Fibroblast of lung (primary cell): ENCODE results near the gene ESRRB. TPM values are rescaled to one million over a fixed set of nuclear protein-coding genes. Genes with fewer than 3 reads are reported as not detected.

Experiments used
- DNase-seq, 2 donors: peaks; one replicate each; pipeline versions ENCODE4 v3.0.0 to v3.0.0-alpha.2; 2010; ENCODE audit warnings: low read depth in 2 of 2
- H2AFZ ChIP-seq: 2 replicates; pipeline ENCODE4 v1.5.1; 2012; ENCODE audit warnings: low read length, control low read depth, inconsistent platforms
- H3K27ac ChIP-seq: 2 replicates; pipeline ENCODE4 v1.5.1; 2011; ENCODE audit warnings: low read length, control low read depth; ENCODE audit not compliant: insufficient read depth
- H3K27me3 ChIP-seq: 2 replicates; pipeline ENCODE4 v1.5.1; 2011; ENCODE audit warnings: mild to moderate bottlenecking, low read length; ENCODE audit not compliant: control insufficient read depth, insufficient read depth
- H3K36me3 ChIP-seq: 2 replicates; pipeline ENCODE4 v1.5.1; 2011; ENCODE audit warnings: low read length; ENCODE audit not compliant: control insufficient read depth, insufficient read depth
- H3K4me1 ChIP-seq: 2 replicates; pipeline ENCODE4 v1.5.1; 2011; ENCODE audit warnings: low read length; ENCODE audit not compliant: control insufficient read depth, insufficient read depth; ENCODE audit errors: extremely low read depth
- H3K4me2 ChIP-seq: 2 replicates; pipeline ENCODE4 v1.5.1; 2011; ENCODE audit warnings: low read length, control low read depth; ENCODE audit not compliant: insufficient read depth; ENCODE audit errors: extremely low read depth
- H3K4me3 ChIP-seq, 4 experiments: fragments of 200-600 bp in 1 of 4; sonication (generic) in 1 of 4; replicated peaks in 1 of 4; 2 replicates each; pipeline ENCODE4 v1.5.1; 2011 to 2016; ENCODE audit warnings: low read length in 4 of 4, low read depth in 3 of 4, mild to moderate bottlenecking in 3 of 4, control low read depth in 2 of 4, inconsistent platforms in 1 of 4, mixed read lengths in 1 of 4; ENCODE audit not compliant: insufficient read depth in 1 of 4; ENCODE audit errors: control extremely low read depth in 1 of 4
- H3K79me2 ChIP-seq: 2 replicates; pipeline ENCODE4 v1.5.1; 2012; ENCODE audit warnings: mild to moderate bottlenecking, low read length, inconsistent platforms; ENCODE audit not compliant: control insufficient read depth, insufficient read depth
- H3K9ac ChIP-seq: 2 replicates; pipeline ENCODE4 v1.5.1; 2011; ENCODE audit warnings: mild to moderate bottlenecking, low read length, control low read depth; ENCODE audit not compliant: insufficient read depth
- H3K9me3 ChIP-seq: 2 replicates; pipeline ENCODE4 v1.5.1; 2012; ENCODE audit warnings: low read depth, low read length; ENCODE audit not compliant: control insufficient read depth, insufficient read depth
- H4K20me1 ChIP-seq: 2 replicates; pipeline ENCODE4 v1.5.1; 2011; ENCODE audit warnings: low read length; ENCODE audit not compliant: control insufficient read depth, insufficient read depth; ENCODE audit errors: extremely low read depth
- EZH2 ChIP-seq: IDR thresholded peaks from 2 replicates; pipeline ENCODE4 v1.5.1; 2012; ENCODE audit warnings: low read length, control low read depth, mild to moderate bottlenecking; ENCODE audit errors: missing control alignments
- polyA plus RNA-seq, 2 donors: library from polyadenylated mRNA; depleted of rRNA in 1 of 2; stranded (reverse) in 1 of 2; unstranded in 1 of 2; fragments of >200 nt; gene quantifications; 2 replicates each; pipeline ENCODE4 v1.2.1, GENCODE V29; 2011 to 2012; ENCODE audit warnings: missing spikeins in 1 of 2
- total RNA-seq: library from RNA; depleted of rRNA; stranded (reverse); fragments of >200 nt; gene quantifications from 2 replicates; pipeline ENCODE4 v1.2.1, GENCODE V29; 2014
- TF ChIP-seq, protein P1 (sequence below), 2 donors: IDR thresholded peaks in 1 of 2; conservative IDR thresholded peaks in 1 of 2; 1 replicate in 1 of 2; 2 replicates in 1 of 2; pipeline ENCODE4 v1.5.1; 2011 to 2012; ENCODE audit warnings: low read length in 2 of 2, control low read depth in 1 of 2, inconsistent platforms in 1 of 2, low read depth in 1 of 2, mild to moderate bottlenecking in 1 of 2

The ESRRB gene
- total and polyA plus RNA-seq, 2 donors (not counting 1 experiment from before 2014, with no cell fraction given), result not detected

DNA sequence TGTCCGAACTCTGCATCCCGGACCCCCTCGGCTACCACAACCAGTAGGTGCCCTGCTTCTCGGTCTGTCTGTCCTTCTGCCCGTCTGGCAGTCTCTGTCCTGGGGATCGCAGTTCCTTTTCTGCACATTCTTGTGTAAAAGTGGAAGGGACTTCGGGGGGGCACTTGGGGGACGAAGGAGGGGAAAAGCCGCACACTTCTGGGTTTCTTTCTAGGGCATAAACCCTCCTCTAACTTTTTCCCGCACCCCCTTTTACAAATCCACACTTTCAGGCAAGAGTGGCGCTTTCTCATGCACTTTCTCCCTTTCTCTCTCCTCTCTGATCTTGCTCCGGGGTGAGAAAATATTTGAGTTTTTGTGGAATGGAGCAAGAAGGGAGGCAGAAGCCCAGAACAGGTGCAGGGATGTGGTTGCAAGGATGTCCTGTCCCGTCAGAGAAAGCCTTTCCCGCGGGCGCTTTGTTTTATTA lies 506 bp downstream of the ESRRB start:
- Histone ChIP-seq H3K27me3 (peaks cover 47% of the 10 kb centered on the region), H3K79me2 (no peaks in the 10 kb centered on the region), H3K36me3 (no peaks in the 10 kb centered on the region), H3K4me3 (peak overlapping the region in 2 of 4 experiments; percentile 10 to 25), H3K9ac (no peak overlapping the region), H3K27ac (no peak overlapping the region), H3K4me1 (no peaks in the 10 kb centered on the region), H4K20me1 (no peaks in the 10 kb centered on the region), H2AFZ (no peak overlapping the region), H3K9me3 (no peaks in the 10 kb centered on the region), H3K4me2 (peak overlapping the region; percentile 64)
- DNase-seq, result no peak
- TF ChIP-seq EZH2, result peak; percentile 93
- TF ChIP-seq, protein P1, sequence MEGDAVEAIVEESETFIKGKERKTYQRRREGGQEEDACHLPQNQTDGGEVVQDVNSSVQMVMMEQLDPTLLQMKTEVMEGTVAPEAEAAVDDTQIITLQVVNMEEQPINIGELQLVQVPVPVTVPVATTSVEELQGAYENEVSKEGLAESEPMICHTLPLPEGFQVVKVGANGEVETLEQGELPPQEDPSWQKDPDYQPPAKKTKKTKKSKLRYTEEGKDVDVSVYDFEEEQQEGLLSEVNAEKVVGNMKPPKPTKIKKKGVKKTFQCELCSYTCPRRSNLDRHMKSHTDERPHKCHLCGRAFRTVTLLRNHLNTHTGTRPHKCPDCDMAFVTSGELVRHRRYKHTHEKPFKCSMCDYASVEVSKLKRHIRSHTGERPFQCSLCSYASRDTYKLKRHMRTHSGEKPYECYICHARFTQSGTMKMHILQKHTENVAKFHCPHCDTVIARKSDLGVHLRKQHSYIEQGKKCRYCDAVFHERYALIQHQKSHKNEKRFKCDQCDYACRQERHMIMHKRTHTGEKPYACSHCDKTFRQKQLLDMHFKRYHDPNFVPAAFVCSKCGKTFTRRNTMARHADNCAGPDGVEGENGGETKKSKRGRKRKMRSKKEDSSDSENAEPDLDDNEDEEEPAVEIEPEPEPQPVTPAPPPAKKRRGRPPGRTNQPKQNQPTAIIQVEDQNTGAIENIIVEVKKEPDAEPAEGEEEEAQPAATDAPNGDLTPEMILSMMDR (conservative IDR thresholded peaks at IDR 0.05 in 1 of 2, IDR thresholded peaks at IDR 0.05 in 1 of 2; ENCODE audit: low read depth in 1 of 2, low read length in 2 of 2), result no peak

DNA sequence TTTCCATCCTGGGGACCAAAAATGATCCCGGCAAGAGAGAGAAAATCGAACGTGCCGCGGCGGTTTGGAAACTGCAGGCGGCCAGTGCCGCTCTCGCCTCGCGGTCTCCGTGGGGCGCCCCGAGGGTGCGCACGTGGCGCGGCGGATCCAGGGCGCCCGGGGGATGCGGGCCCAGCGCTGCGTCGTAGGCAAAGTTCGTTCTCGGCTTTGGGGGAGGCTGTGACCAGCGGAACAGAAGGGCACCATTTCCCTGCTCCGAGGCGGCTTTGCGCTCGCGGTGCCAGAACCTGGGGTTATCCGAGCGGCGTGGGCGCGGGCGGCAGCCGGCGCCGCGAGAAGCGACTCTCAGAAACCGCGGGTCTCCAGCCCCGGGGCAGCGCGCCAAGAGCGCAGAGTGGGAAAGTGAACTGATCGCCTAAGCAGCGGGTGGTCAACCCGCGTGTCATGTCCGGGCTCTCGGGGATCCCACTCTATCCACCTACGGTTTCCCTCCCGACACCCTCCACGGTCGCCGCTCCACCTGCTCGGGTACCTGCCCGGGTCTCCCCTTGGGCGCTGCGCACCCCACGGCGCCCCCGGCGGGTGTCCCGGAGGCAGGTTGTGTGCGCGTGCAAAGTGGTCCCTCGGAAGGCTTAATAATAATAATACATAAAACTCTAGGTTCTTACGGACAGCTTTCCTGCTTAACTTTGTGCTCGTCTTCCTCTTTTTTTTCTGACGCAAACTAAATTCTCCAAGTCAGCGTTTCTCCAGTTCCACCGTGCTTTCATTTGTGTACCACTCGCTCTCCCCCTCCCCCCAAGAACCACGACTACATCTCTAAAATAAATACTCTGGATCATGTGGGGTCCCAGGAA lies 1.2 kb downstream of the ESRRB start:
- no peaks in the 10 kb centered on the region for H3K4me1 ChIP-seq
- no peak overlapping the region for H2AFZ ChIP-seq
- no peak overlapping the region for H3K9ac ChIP-seq
- no peaks in the 10 kb centered on the region for H3K36me3 ChIP-seq
- H3K27ac ChIP-seq, result no peak overlapping the region
- H3K9me3 ChIP-seq, result no peaks in the 10 kb centered on the region
- H3K79me2 ChIP-seq, result no peaks in the 10 kb centered on the region
- no peak overlapping the region for H3K4me3 ChIP-seq
- peak overlapping the region; percentile 15 for H3K4me2 ChIP-seq
- peaks cover 51% of the 10 kb centered on the region for H3K27me3 ChIP-seq
- DNase-seq, result no peak
- peak; percentile 82 for TF ChIP-seq EZH2
- TF ChIP-seq, protein P1 (conservative IDR thresholded peaks at IDR 0.05 in 1 of 2, IDR thresholded peaks at IDR 0.05 in 1 of 2; ENCODE audit: low read depth in 1 of 2, low read length in 2 of 2), result no peak
- no peaks in the 10 kb centered on the region for H4K20me1 ChIP-seq

DNA sequence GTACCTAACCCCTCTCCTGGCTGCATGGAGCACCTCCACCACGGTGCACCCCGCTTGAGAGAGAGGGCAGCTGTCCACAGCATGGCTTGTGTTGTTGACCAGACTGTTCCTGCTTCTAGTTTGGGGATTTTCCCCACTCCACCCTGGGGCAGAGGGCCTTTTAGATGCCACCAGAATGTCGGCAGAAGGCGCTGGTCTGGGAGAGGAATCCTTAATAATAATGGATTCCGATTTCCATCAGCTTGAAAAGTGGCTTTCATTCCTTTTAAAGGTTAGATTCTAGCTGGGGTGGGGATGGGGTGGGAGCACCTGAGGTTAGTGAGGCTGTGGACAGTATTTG lies 1.8 kb downstream of the ESRRB start:
- no peak overlapping the region for H3K27ac ChIP-seq
- H3K36me3 ChIP-seq, result no peaks in the 10 kb centered on the region
- H3K27me3 ChIP-seq, result peaks cover 51% of the 10 kb centered on the region
- no peak for DNase-seq
- H3K9ac ChIP-seq, result no peak overlapping the region
- H4K20me1 ChIP-seq, result no peaks in the 10 kb centered on the region
- no peak overlapping the region for H3K4me2 ChIP-seq
- TF ChIP-seq, protein P1 (conservative IDR thresholded peaks at IDR 0.05 in 1 of 2, IDR thresholded peaks at IDR 0.05 in 1 of 2; ENCODE audit: low read depth in 1 of 2, low read length in 2 of 2), result no peak
- TF ChIP-seq EZH2, result no peak
- H2AFZ ChIP-seq, result no peak overlapping the region
- H3K4me1 ChIP-seq, result no peaks in the 10 kb centered on the region
- H3K79me2 ChIP-seq, result no peaks in the 10 kb centered on the region
- H3K9me3 ChIP-seq, result no peaks in the 10 kb centered on the region
- no peak overlapping the region for H3K4me3 ChIP-seq
